ENCODE data around the gene AVL9. TPM values are rescaled to one million over a fixed set of nuclear protein-coding genes. Genes with fewer than 3 reads are reported as not detected.
"Not testable (repeated sequence)": the region's sequence is repeated elsewhere in the genome, so short reads cannot be mapped to it uniquely, and the experiment has no call there.

AVL9 gene
- 10 to 100 TPM; 21.3 to 38.4 (median 32.9) TPM for total RNA-seq

DNA sequence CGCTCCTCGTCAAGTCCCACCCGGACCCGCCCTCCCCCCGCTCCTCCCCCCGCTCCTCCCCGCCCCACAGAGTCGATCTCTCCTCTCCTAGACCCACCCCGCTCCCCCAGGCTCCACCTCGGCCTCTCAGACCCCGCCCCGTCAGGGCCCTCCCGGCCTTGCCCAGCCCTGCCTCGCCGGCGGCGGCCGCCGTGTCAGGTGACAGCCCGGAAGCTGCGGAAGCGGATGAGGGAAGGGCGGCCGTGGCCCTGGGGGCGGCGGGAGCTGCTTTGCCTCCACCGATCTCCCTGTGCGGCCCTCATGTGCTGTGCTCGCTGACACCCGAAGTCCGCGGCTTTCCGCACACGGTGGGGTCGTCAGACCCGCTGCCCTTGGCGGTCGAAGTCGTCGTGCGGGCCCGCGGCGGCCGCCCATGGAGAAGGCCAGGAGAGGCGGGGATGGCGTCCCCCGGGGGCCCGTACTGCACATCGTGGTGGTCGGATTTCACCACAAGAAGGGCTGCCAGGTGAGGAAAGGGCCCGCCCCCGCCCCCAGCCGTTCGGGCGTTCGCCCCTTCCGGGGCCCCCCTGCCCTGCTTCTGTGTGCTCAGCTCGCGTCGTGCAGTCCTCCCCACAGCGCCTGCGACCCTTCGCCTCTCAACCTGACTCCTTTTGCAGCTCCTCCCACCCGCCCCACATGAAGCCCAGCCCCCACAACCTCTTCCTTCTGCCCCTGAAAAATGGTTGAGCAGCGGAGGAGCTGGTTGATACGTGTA is at the start of gene AVL9:
Gene AVL9, plus strand, starts transcription at position 192 of the 754 bp plus-strand sequence. Its CDS starts 221 bp downstream, at position 413.
- Histone ChIP-seq H3K4me1 (replicated peaks in 1 of 2) (peaks cover 3 to 8% of the 10 kb centered on the region in 2 donors), H3K4me3 (peak within 1 kb of the TSS; percentile 66 to 100 (median 94)), H3K27ac (peak within 1 kb of the TSS; percentile 95 to 98)
- WGBS, 10 experiments: 0% methylated on average over 1 of the region's 67 CpGs; no CpG with 5 or more reads in 9 of the 10 experiments
- peak; percentile 87 to 98 (median 96) for ATAC-seq (replicated peaks in 6 of 8)
- in situ Hi-C loops (cut with MboI; ENCODE audit: low pct_unique_long_range_greater_than_20kb in 2 of 9, low sequenced_read_pairs in 9 of 9, unreplicated experiment in 9 of 9): loop anchor here in 1 of 9 experiments (25.0 kb wide), 2 partner anchors 283 to 758 kb away; no protein-coding TSS in a partner anchor

DNA sequence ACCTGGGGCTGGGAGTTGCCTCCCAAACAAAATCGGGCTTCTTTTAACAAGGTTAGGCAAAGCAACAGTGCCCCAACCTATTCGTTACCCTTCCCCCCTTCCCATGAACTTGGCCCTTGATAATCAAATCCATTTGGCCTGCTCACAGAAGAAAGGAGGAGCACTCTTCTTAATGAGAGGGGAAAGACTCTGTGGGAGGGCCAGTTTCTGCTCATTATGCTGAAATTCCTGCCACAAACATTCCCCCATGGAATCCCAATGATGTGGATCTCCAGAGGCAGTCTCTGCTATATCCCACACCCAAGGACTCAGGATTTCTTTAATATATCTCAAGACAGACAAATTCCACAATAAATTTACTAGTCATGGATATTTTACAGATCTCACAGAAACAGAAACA is 48.1 kb upstream of the AVL9 start:
- Histone ChIP-seq H3K4me3 (no peak overlapping the region), H3K4me1 (replicated peaks in 1 of 2) (no peaks in the 10 kb centered on the region), H3K27ac (no peak overlapping the region)
- in situ Hi-C loops (cut with MboI; ENCODE audit: low pct_unique_long_range_greater_than_20kb in 2 of 9, low sequenced_read_pairs in 9 of 9, unreplicated experiment in 9 of 9): no loop called here
- no peak for ATAC-seq (replicated peaks in 6 of 8)
- WGBS, 10 experiments: 0 to 47% (median 17%) methylated on average over 1 to 2 of the region's 2 CpGs; no CpG with 5 or more reads in 6 of the 10 experiments

DNA sequence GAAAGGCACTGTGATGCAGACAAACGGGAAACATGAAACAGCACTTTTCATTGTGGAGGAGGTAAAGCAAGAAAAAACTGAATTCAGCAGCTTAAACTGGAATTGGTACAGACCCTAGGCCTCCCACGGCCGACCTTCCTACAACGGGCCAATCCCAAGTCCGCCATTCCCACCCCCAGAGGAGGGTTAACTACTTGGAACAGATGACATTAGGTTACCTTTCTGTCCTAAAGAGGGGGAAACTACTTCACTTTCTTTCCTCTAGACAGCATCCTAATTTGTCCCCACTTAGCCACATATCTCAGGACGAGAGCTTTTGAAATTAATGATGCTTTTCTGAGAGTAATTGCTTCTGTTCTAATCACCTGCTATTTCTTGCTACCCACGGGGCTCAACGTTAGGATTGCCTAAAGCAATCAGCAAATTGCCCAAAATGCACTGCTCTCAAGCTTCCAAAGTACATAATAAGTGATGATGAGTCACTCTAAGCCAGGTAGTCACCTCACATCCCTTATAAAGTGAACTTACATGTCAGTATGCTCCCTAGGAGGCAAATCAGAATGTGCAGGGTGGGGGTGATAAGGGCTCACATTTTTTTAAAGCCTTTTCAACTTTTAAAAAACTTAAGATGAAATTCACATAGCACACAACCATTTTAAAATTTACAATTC is 41.8 kb upstream of the AVL9 start:
- Histone ChIP-seq H3K4me1 (replicated peaks in 1 of 2) (no peaks in the 10 kb centered on the region), H3K27ac (no peak overlapping the region), H3K4me3 (no peak overlapping the region)
- no peak for ATAC-seq (replicated peaks in 6 of 8)
- in situ Hi-C loops (cut with MboI; ENCODE audit: low pct_unique_long_range_greater_than_20kb in 2 of 9, low sequenced_read_pairs in 9 of 9, unreplicated experiment in 9 of 9): no loop called here
- WGBS, 10 experiments: 0 to 82% (median 65%) methylated on average over 2 to 8 of the region's 8 CpGs

DNA sequence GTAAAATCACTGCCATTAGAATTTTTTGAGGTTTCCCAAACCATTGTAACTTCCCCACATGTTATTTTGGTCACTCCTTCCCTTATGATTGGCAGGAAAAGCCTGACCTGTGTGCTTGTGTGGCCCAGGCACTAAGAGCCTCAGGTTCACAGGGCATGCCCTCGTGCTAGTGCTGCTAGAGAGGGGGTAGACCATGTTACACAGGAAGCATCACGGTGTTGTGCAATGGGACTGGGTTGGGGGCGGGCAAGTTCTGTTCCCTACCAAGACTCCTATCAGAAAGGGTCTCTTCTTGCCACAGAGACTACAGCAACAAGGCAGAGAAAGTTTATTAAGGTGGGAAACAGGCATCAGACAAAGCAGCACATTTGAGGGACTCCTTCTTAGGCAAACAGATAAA is 37.3 kb upstream of the AVL9 start:
- Histone ChIP-seq H3K4me3 (no peak overlapping the region), H3K27ac (no peak overlapping the region), H3K4me1 (replicated peaks in 1 of 2) (peaks cover 0 to 7% of the 10 kb centered on the region in 2 donors)
- 0 to 60% (median 52%) methylated on average over 1 to 3 of the region's 3 CpGs; no CpG with 5 or more reads in 2 of the 10 experiments for WGBS, 10 experiments
- no peak for ATAC-seq (replicated peaks in 6 of 8)
- in situ Hi-C loops (cut with MboI; ENCODE audit: low pct_unique_long_range_greater_than_20kb in 2 of 9, low sequenced_read_pairs in 9 of 9, unreplicated experiment in 9 of 9): no loop called here

DNA sequence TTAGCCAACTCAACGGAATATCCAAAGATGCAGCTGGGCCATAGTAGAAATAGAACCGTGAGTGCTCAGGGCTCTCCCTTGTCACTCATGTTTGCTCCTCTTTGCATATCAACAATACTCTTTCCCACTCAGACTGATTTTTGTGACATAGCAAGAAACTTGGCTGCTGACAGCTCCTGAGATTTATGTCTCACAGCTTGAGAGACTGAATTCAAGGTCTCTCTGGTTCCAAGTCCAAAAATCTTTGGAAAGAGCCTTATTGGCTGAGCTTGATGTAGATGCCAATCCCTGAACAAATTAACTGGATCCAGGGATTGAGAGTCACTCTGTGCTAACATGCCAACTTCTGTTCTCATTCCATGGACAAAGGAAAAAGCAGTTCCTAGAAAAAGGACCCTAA is 35.5 kb upstream of the AVL9 start:
- H3K27ac ChIP-seq: no peak overlapping the region
- in situ Hi-C loops (cut with MboI; ENCODE audit: low pct_unique_long_range_greater_than_20kb in 2 of 9, low sequenced_read_pairs in 9 of 9, unreplicated experiment in 9 of 9): no loop called here
- H3K4me3 ChIP-seq: no peak overlapping the region
- H3K4me1 ChIP-seq (replicated peaks in 1 of 2): peaks cover 0 to 15% of the 10 kb centered on the region in 2 donors
- ATAC-seq (replicated peaks in 6 of 8): no peak
- 0 to 83% (median 68%) methylated on average over 1 to 2 of the region's 2 CpGs; no CpG with 5 or more reads in 2 of the 10 experiments for WGBS, 10 experiments

DNA sequence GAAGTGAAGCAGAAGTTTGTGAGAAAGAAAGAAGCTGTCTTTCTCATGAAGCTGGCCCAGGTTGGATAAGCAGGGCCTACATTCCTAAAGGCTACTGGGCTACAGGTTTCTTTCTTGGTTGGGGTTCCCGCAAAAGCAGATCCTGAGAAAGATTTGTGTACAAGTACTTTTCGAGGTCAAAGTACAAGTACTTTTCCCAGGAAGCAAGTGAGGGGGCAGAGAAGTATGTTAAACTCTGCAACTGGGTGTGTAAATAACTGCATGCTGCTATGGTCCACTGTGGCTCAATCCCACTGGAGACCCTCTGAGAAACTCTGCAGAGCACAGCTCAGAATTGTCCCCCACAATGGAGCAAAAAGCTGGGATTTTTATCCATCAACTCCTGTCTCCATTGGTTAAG is 33.8 kb upstream of the AVL9 start:
- ATAC-seq (replicated peaks in 6 of 8): no peak
- no peak overlapping the region for H3K4me3 ChIP-seq
- in situ Hi-C loops (cut with MboI; ENCODE audit: low pct_unique_long_range_greater_than_20kb in 2 of 9, low sequenced_read_pairs in 9 of 9, unreplicated experiment in 9 of 9): no loop called here
- WGBS, 10 experiments: 54 to 100% (median 88%) methylated on average over 1 to 2 of the region's 2 CpGs; no CpG with 5 or more reads in 5 of the 10 experiments
- H3K27ac ChIP-seq: no peak overlapping the region
- H3K4me1 ChIP-seq (replicated peaks in 1 of 2): peaks cover 0 to 15% of the 10 kb centered on the region in 2 donors

GRCh38 chr7:32462451-32462850 is 32.8 kb upstream of the AVL9 start:
- ATAC-seq (replicated peaks in 6 of 8): no peak
- in situ Hi-C loops (cut with MboI; ENCODE audit: low pct_unique_long_range_greater_than_20kb in 2 of 9, low sequenced_read_pairs in 9 of 9, unreplicated experiment in 9 of 9): no loop called here
- no peak overlapping the region for H3K27ac ChIP-seq

GRCh38 chr7:32462977-32463376 is 32.3 kb upstream of the AVL9 start:
- in situ Hi-C loops (cut with MboI; ENCODE audit: low pct_unique_long_range_greater_than_20kb in 2 of 9, low sequenced_read_pairs in 9 of 9, unreplicated experiment in 9 of 9): no loop called here
- H3K4me1 ChIP-seq (replicated peaks in 1 of 2): peaks cover 0 to 15% of the 10 kb centered on the region in 2 donors
- no peak overlapping the region for H3K4me3 ChIP-seq
- ATAC-seq (replicated peaks in 6 of 8): peak in 6 of 8 experiments; percentile 20 to 99 (median 80)
- no peak overlapping the region for H3K27ac ChIP-seq
- 0 to 100% (median 40%) methylated on average over 1 of the region's 1 CpG; no CpG with 5 or more reads in 6 of the 10 experiments for whole genome bisulfite sequencing, 10 experiments

More at GRCh38 chr7:32462451-32462850, 32.8 kb upstream of the AVL9 start:
- H3K4me3 ChIP-seq: no peak overlapping the region
- peaks cover 0 to 15% of the 10 kb centered on the region in 2 donors for H3K4me1 ChIP-seq (replicated peaks in 1 of 2)

DNA sequence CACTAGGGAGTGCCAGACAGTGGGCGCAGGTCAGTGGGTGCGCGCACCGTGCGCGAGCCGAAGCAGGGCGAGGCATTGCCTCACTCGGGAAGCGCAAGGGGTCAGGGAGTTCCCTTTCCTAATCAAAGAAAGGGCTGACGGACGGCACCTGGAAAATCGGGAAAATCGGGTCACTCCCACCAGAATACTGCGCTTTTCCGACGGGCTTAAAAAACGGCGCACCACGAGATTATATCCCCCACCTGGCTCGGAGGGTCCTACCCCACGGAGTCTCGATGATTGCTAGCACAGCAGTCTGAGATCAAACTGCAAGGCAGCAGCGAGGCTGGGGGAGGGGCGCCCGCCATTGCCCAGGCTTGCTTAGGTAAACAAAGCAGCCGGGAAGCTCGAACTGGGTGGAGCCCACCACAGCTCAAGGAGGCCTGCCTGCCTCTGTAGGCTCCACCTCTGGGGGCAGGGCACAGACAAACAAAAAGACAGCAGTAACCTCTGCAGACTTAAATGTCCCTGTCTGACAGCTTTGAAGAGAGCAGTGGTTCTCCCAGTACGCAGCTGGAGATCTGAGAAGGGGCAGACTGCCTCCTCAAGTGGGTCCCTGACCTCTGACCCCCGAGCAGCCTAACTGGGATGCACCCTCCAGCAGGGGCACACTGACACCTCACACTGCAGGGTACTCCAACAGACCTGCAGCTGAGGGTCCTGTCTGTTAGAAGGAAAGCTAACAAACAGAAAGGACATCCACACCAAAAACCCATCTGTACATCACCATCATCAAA is 30.5 kb upstream of the AVL9 start:
- H3K4me3 ChIP-seq: peak overlapping the region; percentile 22 to 42 (median 31)
- peaks cover 0 to 15% of the 10 kb centered on the region in 2 donors for H3K4me1 ChIP-seq (replicated peaks in 1 of 2)
- H3K27ac ChIP-seq: peak overlapping the region; percentile 54 to 68
- in situ Hi-C loops (cut with MboI; ENCODE audit: low pct_unique_long_range_greater_than_20kb in 2 of 9, low sequenced_read_pairs in 9 of 9, unreplicated experiment in 9 of 9); ATAC-seq (replicated peaks in 6 of 8): not testable (repeated sequence)
- no CpG with 5 or more reads among the region's 30 CpGs for WGBS, 10 experiments

- not testable (repeated sequence) for H3K4me3 ChIP-seq; H3K27ac ChIP-seq; H3K4me1 ChIP-seq (replicated peaks in 1 of 2); ATAC-seq (replicated peaks in 6 of 8)
- WGBS, 10 experiments: no CpG with 5 or more reads among the region's 2 CpGs
- in situ Hi-C loops (cut with MboI; ENCODE audit: low pct_unique_long_range_greater_than_20kb in 2 of 9, low sequenced_read_pairs in 9 of 9, unreplicated experiment in 9 of 9): loop anchor here in 2 of 9 experiments (10.0 kb wide), 1 partner anchor 255 kb away; no protein-coding TSS in a partner anchor
Measured at GRCh38 chr7:32470004-32470403, 25.3 kb upstream of the AVL9 start.

- WGBS, 10 experiments: 0 to 100% (median 87%) methylated on average over 1 to 5 of the region's 5 CpGs; no CpG with 5 or more reads in 2 of the 10 experiments
- in situ Hi-C loops (cut with MboI; ENCODE audit: low pct_unique_long_range_greater_than_20kb in 2 of 9, low sequenced_read_pairs in 9 of 9, unreplicated experiment in 9 of 9): loop anchor here in 2 of 9 experiments (10.0 kb wide), 1 partner anchor 256 kb away; no protein-coding TSS in a partner anchor
- H3K27ac ChIP-seq: no peak overlapping the region
- H3K4me1 ChIP-seq (replicated peaks in 1 of 2): no peaks in the 10 kb centered on the region
- no peak for ATAC-seq (replicated peaks in 6 of 8)
- H3K4me3 ChIP-seq: no peak overlapping the region
Measured at GRCh38 chr7:32470871-32471270, 24.4 kb upstream of the AVL9 start.

DNA sequence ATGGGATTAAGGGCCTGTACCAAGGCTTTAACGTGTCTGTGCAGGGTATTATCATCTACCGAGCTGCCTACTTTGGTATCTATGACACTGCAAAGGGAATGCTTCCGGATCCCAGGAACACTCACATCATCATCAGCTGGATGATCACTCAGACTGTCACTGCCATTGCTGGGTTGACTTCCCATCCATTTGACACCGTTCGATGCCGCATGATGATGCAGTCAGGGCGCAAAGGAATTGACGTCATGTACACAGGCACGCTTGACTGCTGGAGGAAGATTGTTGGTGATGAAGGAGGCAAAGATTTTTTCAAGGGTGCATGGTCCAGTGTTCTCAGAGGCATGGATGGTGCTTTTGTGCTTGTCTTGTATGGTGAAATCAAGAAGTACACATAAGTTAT is 23.3 kb upstream of the AVL9 start:
- Histone ChIP-seq H3K27ac (no peak overlapping the region), H3K4me3 (no peak overlapping the region), H3K4me1 (replicated peaks in 1 of 2) (no peaks in the 10 kb centered on the region)
- in situ Hi-C loops (cut with MboI; ENCODE audit: low pct_unique_long_range_greater_than_20kb in 2 of 9, low sequenced_read_pairs in 9 of 9, unreplicated experiment in 9 of 9): loop anchor here in 2 of 9 experiments (10.0 kb wide), 1 partner anchor 257 kb away; no protein-coding TSS in a partner anchor
- no peak for ATAC-seq (replicated peaks in 6 of 8)
- WGBS, 10 experiments: 47 to 97% (median 90%) methylated on average over 3 to 8 of the region's 9 CpGs; no CpG with 5 or more reads in 3 of the 10 experiments
